ENCODE measurements around the gene FER.
"Not testable (repeated sequence)": the region's sequence is repeated elsewhere in the genome, so short reads cannot be mapped to it uniquely, and the experiment has no call there.

The FER gene

GRCh38 chr5:108747774-108748400 is at the start of gene FER:
FER (plus strand) TSS chr5:108747897; CDS start chr5:108798183, 50,286 bp downstream.
- DNase-seq: peak; percentile 33

GRCh38 chr5:108700388-108700787 is 47.3 kb upstream of the FER start:
- not testable (repeated sequence) for DNase-seq

GRCh38 chr5:108700930-108701329 is 46.8 kb upstream of the FER start:
- no peak for DNase-seq

- no peak for DNase-seq
Observed at GRCh38 chr5:108702546-108702945, 45.2 kb upstream of the FER start.

GRCh38 chr5:108703313-108703712 is 44.4 kb upstream of the FER start:
- DNase-seq: no peak

- no peak for DNase-seq
Observed at GRCh38 chr5:108707141-108707540, 40.6 kb upstream of the FER start.

- no peak for DNase-seq
Observed at GRCh38 chr5:108711898-108712297, 35.8 kb upstream of the FER start.

- DNase-seq: no peak
Observed at GRCh38 chr5:108715408-108715807, 32.3 kb upstream of the FER start.

- no peak for DNase-seq
Observed at GRCh38 chr5:108720391-108720790, 27.3 kb upstream of the FER start.

- no peak for DNase-seq
Observed at GRCh38 chr5:108726446-108727235, 21.1 kb upstream of the FER start.

GRCh38 chr5:108727236-108727650 is 20.5 kb upstream of the FER start:
- DNase-seq: no peak

- peak; percentile 42 for DNase-seq
Observed at GRCh38 chr5:108727651-108728565, 19.8 kb upstream of the FER start.

- peak; percentile 66 for DNase-seq
Observed at GRCh38 chr5:108728566-108729241, 19.0 kb upstream of the FER start.

GRCh38 chr5:108729242-108729615 is 18.5 kb upstream of the FER start:
- no peak for DNase-seq

GRCh38 chr5:108730617-108731340 is 16.9 kb upstream of the FER start:
- DNase-seq: no peak

- no peak for DNase-seq
Observed at GRCh38 chr5:108735790-108736189, 11.9 kb upstream of the FER start.

GRCh38 chr5:108736855-108737254 is 10.8 kb upstream of the FER start:
- no peak for DNase-seq

- no peak for DNase-seq
Observed at GRCh38 chr5:108739376-108739775, 8.3 kb upstream of the FER start.

GRCh38 chr5:108739906-108740305 is 7.8 kb upstream of the FER start:
- no peak for DNase-seq

GRCh38 chr5:108743319-108743718 is 4.4 kb upstream of the FER start:
- DNase-seq: no peak

GRCh38 chr5:108743846-108744245 is 3.9 kb upstream of the FER start:
- DNase-seq: no peak

GRCh38 chr5:108747111-108747773 is 455 bp upstream of the FER start:
- no peak for DNase-seq
